Mesenchymal stem cell (in vitro differentiated cells and primary cell): ENCODE data around the gene DPM3.
A peak's percentile ranks its signal among the peaks of the same experiment; 100 is the strongest.

ENCODE experiments used
- DNase-seq: peaks from one replicate; pipeline ENCODE4 v3.0.0-alpha.2; 2013
- H2AFZ ChIP-seq: one replicate; pipeline ENCODE4 v1.6.1; 2013; ENCODE audit warnings: low read depth, mild to moderate bottlenecking, control low read depth, inconsistent platforms, low read length, moderate library complexity
- H2AK5ac ChIP-seq: 2 replicates; pipeline ENCODE4 v1.6.1; 2013; ENCODE audit warnings: low read length, moderate library complexity, mild to moderate bottlenecking, inconsistent platforms; ENCODE audit not compliant: severe bottlenecking
- H2BK120ac ChIP-seq: one replicate; pipeline ENCODE4 v1.6.1; 2013; ENCODE audit warnings: low read depth, mild to moderate bottlenecking, inconsistent platforms, low read length, moderate library complexity
- H2BK12ac ChIP-seq, 2 experiments: one replicate each; pipeline ENCODE4 v1.6.1; 2013; ENCODE audit warnings: inconsistent platforms in 2 of 2, low read length in 2 of 2, mild to moderate bottlenecking in 2 of 2, moderate library complexity in 2 of 2, control low read depth in 1 of 2
- H2BK15ac ChIP-seq: one replicate; pipeline ENCODE4 v1.6.1; 2013; ENCODE audit warnings: mild to moderate bottlenecking, low read depth, inconsistent platforms; ENCODE audit not compliant: poor library complexity, severe bottlenecking
- H2BK5ac ChIP-seq: 2 replicates; pipeline ENCODE4 v1.6.1; 2013; ENCODE audit warnings: low read depth, mild to moderate bottlenecking, low read length, control low read depth, inconsistent platforms; ENCODE audit not compliant: poor library complexity, severe bottlenecking
- H3K14ac ChIP-seq, 2 experiments: one replicate each; pipeline ENCODE4 v1.6.1; 2013; ENCODE audit warnings: inconsistent platforms in 2 of 2, low read length in 2 of 2, control low read depth in 1 of 2, mild to moderate bottlenecking in 1 of 2, moderate library complexity in 1 of 2
- H3K18ac ChIP-seq, 2 experiments: one replicate each; pipeline ENCODE4 v1.6.1; 2013; ENCODE audit warnings: inconsistent platforms in 2 of 2, low read length in 2 of 2, control low read depth in 1 of 2, low read depth in 1 of 2, mild to moderate bottlenecking in 1 of 2
- H3K23ac ChIP-seq, 2 experiments: one replicate each; pipeline ENCODE4 v1.6.1; 2013; ENCODE audit warnings: inconsistent platforms in 2 of 2, low read length in 2 of 2, mild to moderate bottlenecking in 2 of 2, moderate library complexity in 2 of 2, control low read depth in 1 of 2
- H3K27ac ChIP-seq: 2 replicates; pipeline ENCODE4 v1.5.1; 2013; ENCODE audit warnings: mild to moderate bottlenecking, moderate library complexity, low read length, control low read depth, inconsistent platforms; ENCODE audit not compliant: poor library complexity, severe bottlenecking
- H3K27me3 ChIP-seq, 2 experiments: 2 replicates each; pipeline versions ENCODE4 v1.6.1 to v1.7.0; 2013; ENCODE audit warnings: low read length in 2 of 2, mild to moderate bottlenecking in 2 of 2, moderate library complexity in 2 of 2, control low read depth in 1 of 2, inconsistent platforms in 1 of 2; ENCODE audit not compliant: control insufficient read depth in 1 of 2, insufficient read depth in 1 of 2
- H3K36me3 ChIP-seq, 2 experiments: 2 replicates each; pipeline versions ENCODE4 v1.6.1 to v1.7.0; 2013; ENCODE audit warnings: low read length in 2 of 2, control low read depth in 1 of 2, inconsistent platforms in 1 of 2, low read depth in 1 of 2, mild to moderate bottlenecking in 1 of 2; ENCODE audit not compliant: insufficient read depth in 2 of 2, control insufficient read depth in 1 of 2
- H3K4ac ChIP-seq, 2 experiments: one replicate each; pipeline ENCODE4 v1.6.1; 2013; ENCODE audit warnings: inconsistent platforms in 2 of 2, low read length in 2 of 2, mild to moderate bottlenecking in 2 of 2, moderate library complexity in 2 of 2, control low read depth in 1 of 2, low read depth in 1 of 2
- H3K4me1 ChIP-seq: 2 replicates; pipeline ENCODE4 v1.6.1; 2013; ENCODE audit warnings: low read depth, low read length, control low read depth; ENCODE audit not compliant: control insufficient read depth, insufficient read depth
- H3K4me2 ChIP-seq: 2 replicates; pipeline ENCODE4 v1.6.1; 2013; ENCODE audit warnings: low read length, mild to moderate bottlenecking, inconsistent platforms; ENCODE audit not compliant: poor library complexity, severe bottlenecking
- H3K4me3 ChIP-seq, 2 experiments: 2 replicates each; pipeline versions ENCODE4 v1.5.1 to v1.7.0; 2013; ENCODE audit warnings: low read length in 2 of 2, mild to moderate bottlenecking in 2 of 2, control low read depth in 1 of 2, low read depth in 1 of 2; ENCODE audit not compliant: insufficient read depth in 1 of 2
- H3K79me1 ChIP-seq: replicated peaks from 2 replicates; pipeline ENCODE4 v1.6.1; 2013; ENCODE audit warnings: mild to moderate bottlenecking, control low read depth, low read length, inconsistent platforms; ENCODE audit not compliant: poor library complexity, severe bottlenecking
- H3K9ac ChIP-seq: 2 replicates; pipeline ENCODE4 v1.7.0; 2013; ENCODE audit warnings: mild to moderate bottlenecking, low read length, moderate library complexity
- H3K9me3 ChIP-seq: 2 replicates; pipeline ENCODE4 v1.7.0; 2013; ENCODE audit warnings: mild to moderate bottlenecking, low read length; ENCODE audit not compliant: control insufficient read depth
- H4K8ac ChIP-seq: one replicate; pipeline ENCODE4 v1.6.1; 2013; ENCODE audit warnings: inconsistent platforms, mild to moderate bottlenecking, low read length, moderate library complexity
- H4K91ac ChIP-seq: one replicate; pipeline ENCODE4 v1.6.1; 2013; ENCODE audit warnings: mild to moderate bottlenecking, low read length, inconsistent platforms
- WGBS: methylation state at CpG from one replicate; pipeline ENCODE4 v1.1.7; 2013; ENCODE audit warnings: mixed read lengths; 5-methylcytosine and 5-hydroxymethylcytosine counted together

Gene DPM3

DNA sequence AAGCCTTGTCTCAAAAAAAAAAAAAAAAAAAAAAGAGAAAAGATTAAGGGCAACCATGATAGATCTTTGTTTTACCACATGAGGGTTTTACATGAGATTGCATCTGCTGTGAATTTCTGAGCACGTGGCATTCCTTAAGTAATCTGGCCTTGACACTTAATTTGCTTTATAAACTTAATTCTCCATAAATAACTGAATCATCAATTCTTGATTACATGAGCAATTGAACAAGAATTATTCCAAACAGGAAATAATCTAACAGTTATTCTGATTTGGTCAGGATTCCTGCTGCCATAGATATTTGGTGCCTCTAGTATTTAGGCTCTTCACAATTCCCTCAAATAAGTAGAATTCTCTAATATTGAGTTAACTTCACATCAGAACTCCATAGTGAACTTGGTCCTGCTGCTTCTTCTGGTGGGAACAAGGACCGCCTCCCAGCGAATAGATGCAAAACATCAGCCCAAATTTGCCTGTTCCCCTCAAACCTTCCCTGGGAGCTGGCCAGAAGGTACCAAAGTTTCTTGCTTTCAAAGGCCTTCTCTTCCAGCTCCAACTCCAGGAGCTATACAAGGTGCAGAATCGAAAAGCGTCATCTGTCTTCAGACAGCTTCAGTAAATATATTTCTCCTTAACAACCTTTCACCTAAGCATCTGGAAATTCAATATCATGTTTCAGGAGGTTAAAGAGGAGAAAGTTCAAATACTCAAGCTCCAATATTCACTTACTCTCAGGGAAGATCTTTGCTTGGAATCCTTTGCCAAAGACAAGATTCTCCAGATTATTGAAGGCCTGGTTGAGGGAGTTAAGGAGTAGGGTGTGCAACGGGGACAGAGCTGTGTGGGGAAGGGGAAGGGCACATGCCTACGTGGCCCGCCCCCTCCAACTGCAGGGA, 31.8 kb upstream of the DPM3 start:
- WGBS: 57% methylated on average over 8 of the region's 8 CpGs
- peak overlapping the region; percentile 29 for H4K8ac ChIP-seq
- DNase-seq: no peak

DNA sequence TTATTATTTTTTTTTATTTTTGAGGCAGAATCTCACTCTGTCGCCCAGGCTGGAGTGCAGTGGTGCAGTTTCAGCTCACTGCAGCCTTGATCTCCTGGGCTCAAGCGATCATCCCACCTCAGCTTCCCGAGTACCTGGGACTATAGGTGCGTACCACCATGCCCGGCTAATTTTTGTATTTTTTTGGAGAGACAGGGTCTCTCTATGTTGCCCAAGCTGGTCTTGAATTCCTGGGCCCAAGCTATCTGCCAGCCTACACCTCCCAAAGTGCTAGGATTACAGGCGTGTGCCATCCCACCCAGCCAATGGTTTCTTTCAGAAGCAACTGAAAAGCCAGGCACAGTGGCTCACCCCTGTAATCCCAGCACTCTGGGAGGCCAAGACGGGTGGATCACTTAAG, 30.5 kb upstream of the DPM3 start:
- Histone ChIP-seq H2AFZ (no peak overlapping the region), H3K4me3 (no peak overlapping the region), H2BK120ac (no peak overlapping the region), H2BK15ac (no peak overlapping the region), H3K9ac (no peak overlapping the region), H3K79me1 (peaks cover 9% of the 10 kb centered on the region), H3K4ac (no peak overlapping the region), H2BK12ac (no peak overlapping the region), H3K27ac (no peak overlapping the region), H3K36me3 (peaks cover 24 to 32% of the 10 kb centered on the region in 2 experiments), H3K14ac (no peak overlapping the region), H3K23ac (no peak overlapping the region), H2AK5ac (no peak overlapping the region), H3K9me3 (no peaks in the 10 kb centered on the region), H2BK5ac (no peak overlapping the region), H3K27me3 (peaks cover 13 to 16% of the 10 kb centered on the region in 2 experiments), H3K4me1 (peaks cover 23% of the 10 kb centered on the region), H3K18ac (no peak overlapping the region), H3K4me2 (no peak overlapping the region), H4K8ac (no peak overlapping the region), H4K91ac (no peak overlapping the region)
- WGBS: 98% methylated on average over 7 of the region's 7 CpGs
- DNase-seq: no peak

More for the DNA sequence above, 31.8 kb upstream of the DPM3 start:
- H3K27ac ChIP-seq: peak overlapping the region; percentile 95
- peak overlapping the region; percentile 12 for H2AK5ac ChIP-seq
- no peak overlapping the region for H2BK5ac ChIP-seq
- H3K36me3 ChIP-seq: peaks cover 32 to 36% of the 10 kb centered on the region in 2 experiments
- peak overlapping the region; percentile 83 to 96 for H3K4me3 ChIP-seq
- H3K4me2 ChIP-seq: peak overlapping the region; percentile 72
- H4K91ac ChIP-seq: peak overlapping the region; percentile 92
- peak overlapping the region; percentile 57 to 90 for H3K4ac ChIP-seq
- H3K4me1 ChIP-seq: peaks cover 31% of the 10 kb centered on the region
- H2BK120ac ChIP-seq: no peak overlapping the region
- peaks cover 13% of the 10 kb centered on the region for H3K79me1 ChIP-seq
- H2BK15ac ChIP-seq: no peak overlapping the region
- peak overlapping the region; percentile 86 to 87 for H3K18ac ChIP-seq
- H2BK12ac ChIP-seq: peak overlapping the region in 1 of 2 experiments; percentile 51
- H3K14ac ChIP-seq: peak overlapping the region in 1 of 2 experiments; percentile 93
- no peak overlapping the region for H3K23ac ChIP-seq
- H2AFZ ChIP-seq: peak overlapping the region; percentile 75
- H3K27me3 ChIP-seq: peaks cover 2 to 4% of the 10 kb centered on the region in 2 experiments
- no peaks in the 10 kb centered on the region for H3K9me3 ChIP-seq
- H3K9ac ChIP-seq: peak overlapping the region; percentile 96

DNA sequence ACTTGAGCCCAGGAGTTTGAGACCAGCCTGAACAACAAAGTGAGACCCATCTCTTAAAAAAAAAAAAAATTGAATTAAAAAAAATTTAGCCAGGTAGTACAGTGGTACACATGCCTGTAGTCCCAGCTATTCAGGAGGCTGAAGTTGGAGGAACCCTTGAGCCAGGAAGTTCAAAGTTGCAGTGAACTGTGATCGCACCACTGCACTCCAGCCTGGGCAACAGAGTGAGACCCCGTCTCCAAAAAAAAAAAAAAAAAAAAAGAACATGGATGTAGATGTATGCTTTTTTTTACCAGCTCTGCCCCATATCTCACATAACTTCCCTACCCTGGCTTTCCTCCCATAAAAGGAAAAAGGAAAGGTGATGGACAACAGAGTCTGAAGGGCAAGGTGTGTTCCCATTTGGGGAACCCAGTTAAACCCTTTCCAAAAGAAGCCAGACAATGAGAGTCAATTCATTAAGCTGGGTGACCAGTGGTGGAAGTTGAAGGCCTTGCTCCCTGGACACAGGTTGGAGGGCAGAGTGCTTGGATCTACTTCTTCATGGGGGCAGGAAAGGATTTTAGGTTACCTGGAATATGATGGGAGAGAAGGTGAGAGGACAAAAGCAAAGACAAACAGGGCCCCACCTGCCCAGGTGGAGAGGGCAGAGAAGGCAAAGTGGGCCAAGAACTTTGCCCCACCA, 29.9 kb upstream of the DPM3 start:
- Histone ChIP-seq H3K9me3 (no peaks in the 10 kb centered on the region), H2BK12ac (no peak overlapping the region), H2BK5ac (no peak overlapping the region), H3K14ac (no peak overlapping the region), H3K4me1 (peaks cover 21% of the 10 kb centered on the region), H3K4ac (no peak overlapping the region), H4K8ac (no peak overlapping the region), H3K4me3 (no peak overlapping the region), H2BK120ac (no peak overlapping the region), H3K36me3 (peaks cover 23 to 32% of the 10 kb centered on the region in 2 experiments), H3K27me3 (peaks cover 16 to 17% of the 10 kb centered on the region in 2 experiments), H3K79me1 (peaks cover 9% of the 10 kb centered on the region), H2BK15ac (no peak overlapping the region), H3K23ac (no peak overlapping the region), H3K18ac (no peak overlapping the region), H3K4me2 (no peak overlapping the region), H4K91ac (no peak overlapping the region), H2AK5ac (no peak overlapping the region), H3K9ac (no peak overlapping the region), H2AFZ (no peak overlapping the region), H3K27ac (no peak overlapping the region)
- 100% methylated on average over 1 of the region's 2 CpGs for WGBS
- no peak for DNase-seq

- Histone ChIP-seq H2AFZ (no peak overlapping the region), H3K9me3 (no peaks in the 10 kb centered on the region), H3K27ac (no peak overlapping the region), H3K23ac (no peak overlapping the region), H2BK12ac (no peak overlapping the region), H3K27me3 (peaks cover 16 to 17% of the 10 kb centered on the region in 2 experiments), H3K4ac (no peak overlapping the region), H2BK5ac (no peak overlapping the region), H2BK120ac (no peak overlapping the region), H2AK5ac (no peak overlapping the region), H3K18ac (no peak overlapping the region), H3K4me3 (no peak overlapping the region), H2BK15ac (no peak overlapping the region), H4K91ac (no peak overlapping the region), H3K79me1 (peaks cover 9% of the 10 kb centered on the region), H3K14ac (no peak overlapping the region), H3K9ac (no peak overlapping the region), H3K4me2 (no peak overlapping the region), H4K8ac (no peak overlapping the region), H3K36me3 (peaks cover 23 to 32% of the 10 kb centered on the region in 2 experiments), H3K4me1 (peaks cover 14% of the 10 kb centered on the region)
- no peak for DNase-seq
- 96% methylated on average over 3 of the region's 5 CpGs for WGBS
Observed at GRCh38 chr1:155169541-155169940, 29.2 kb upstream of the DPM3 start.
